Activated B cell treated with CpG ODN at 0.5 μM for 24 hours (primary cell): ENCODE results near the gene C22orf15. TPM values are rescaled to one million over a fixed set of nuclear protein-coding genes. Genes with fewer than 3 reads are reported as not detected.
A peak's percentile ranks its signal among the peaks of the same experiment; 100 is the strongest.

ENCODE experiments used
- ATAC-seq: fragments of 200-7000 bp; cut with Tn5 transposase; one replicate; pipeline ENCODE4 v1.10.0; 2021; ENCODE audit warnings: low read depth, mild to moderate bottlenecking, moderate library complexity
- CTCF ChIA-PET: fragments of 350-600 bp; sonication (Branson Sonifier 250); formaldehyde crosslinking; loops from one replicate; lab custom pipeline; 2021; ENCODE audit warnings: antibody characterized with exemption; lab: Charles Lee
- POLR2A ChIA-PET: fragments of 350-600 bp; sonication (Branson Sonifier 250); formaldehyde crosslinking; loops from one replicate; lab custom pipeline; 2021; ENCODE audit warnings: antibody characterized with exemption; lab: Charles Lee
- DNase-seq: peaks from one replicate; pipeline ENCODE4 v3.0.0; 2022
- H3K27ac Mint-ChIP-seq: one replicate; pipeline ENCODE4 v1.8.0; 2020; ENCODE audit warnings: mixed read lengths
- H3K27me3 Mint-ChIP-seq: one replicate; pipeline ENCODE4 v1.8.0; 2021; ENCODE audit warnings: mixed read lengths
- H3K36me3 Mint-ChIP-seq: one replicate; pipeline ENCODE4 v1.8.0; 2021; ENCODE audit warnings: low read depth, mixed read lengths
- H3K4me1 Mint-ChIP-seq: one replicate; pipeline ENCODE4 v1.8.0; 2021; ENCODE audit warnings: mixed read lengths
- H3K4me3 Mint-ChIP-seq: one replicate; pipeline ENCODE4 v1.8.0; 2020; ENCODE audit warnings: mild to moderate bottlenecking, mixed read lengths
- H3K9me3 Mint-ChIP-seq: one replicate; pipeline ENCODE4 v1.8.0; 2020; ENCODE audit warnings: mixed read lengths
- CTCF ChIP-seq: fragments of 200-600 bp; IDR thresholded peaks from one replicate; pipeline ENCODE4 v1.8.0; 2022; ENCODE audit warnings: antibody characterized with exemption, mild to moderate bottlenecking
- intact Hi-C: fragments of 100-400 bp; cut with micrococcal nuclease; formaldehyde crosslinking; loops from one replicate; pipeline ENCODE4 v1.15.1; 2024
- total RNA-seq: library from RNA; stranded (reverse); gene quantifications from 2 replicates; pipeline ENCODE4 v1.2.3, GENCODE V29; 2022

Gene C22orf15
- total RNA-seq, 1 donor from 2014 or later, result 0.31 TPM

GRCh38 chr22:23803001-23803819 lies 40.4 kb downstream of the C22orf15 start:
- H3K4me1 Mint-ChIP-seq, result peaks cover 92% of the 10 kb centered on the region
- peaks cover 75% of the 10 kb centered on the region for H3K36me3 Mint-ChIP-seq
- ChIA-PET CTCF (no interaction called here), POLR2A (interaction anchor here (0.8 to 5.0 kb wide), 6 partner anchors 34 to 54 kb away, joined by 4 to 46 read pairs (median 7); partner anchors contain the start of genes DERL3, SLC2A11 and ZNF70)
- H3K4me3 Mint-ChIP-seq, result peak overlapping the region; percentile 75
- ATAC-seq (no peak), DNase-seq (no peak)
- H3K27ac Mint-ChIP-seq, result peak overlapping the region; percentile 97
- no peaks in the 10 kb centered on the region for H3K27me3 Mint-ChIP-seq
- intact Hi-C loops, result no loop called here
- no peak for TF ChIP-seq CTCF
- H3K9me3 Mint-ChIP-seq, result no peaks in the 10 kb centered on the region

GRCh38 chr22:23804781-23805291 lies 42.0 kb downstream of the C22orf15 start:
- Mint-ChIP-seq H3K27ac (peak overlapping the region; percentile 80), H3K9me3 (no peaks in the 10 kb centered on the region), H3K4me3 (peak overlapping the region; percentile 48), H3K36me3 (peaks cover 72% of the 10 kb centered on the region), H3K27me3 (no peaks in the 10 kb centered on the region), H3K4me1 (peaks cover 77% of the 10 kb centered on the region)
- ATAC-seq (no peak), DNase-seq (no peak)
- CTCF ChIA-PET, result interaction anchor here (1.0 kb wide), 1 partner anchor 45 kb away, joined by 5 read pairs; no protein-coding TSS in a partner anchor
- POLR2A ChIA-PET, result interaction anchor here (0.5 to 1.8 kb wide), 5 partner anchors 17 to 87 kb away, joined by 3 to 8 read pairs (median 4); partner anchors contain the start of genes SMARCB1 and ZNF70
- intact Hi-C loops, result no loop called here
- no peak for TF ChIP-seq CTCF

GRCh38 chr22:23806837-23807236 lies 44.0 kb downstream of the C22orf15 start:
- Mint-ChIP-seq H3K36me3 (peaks cover 75% of the 10 kb centered on the region), H3K27ac (peak overlapping the region; percentile 80), H3K9me3 (no peaks in the 10 kb centered on the region), H3K27me3 (no peaks in the 10 kb centered on the region), H3K4me3 (peak overlapping the region; percentile 7), H3K4me1 (peaks cover 68% of the 10 kb centered on the region)
- ATAC-seq, result no peak
- DNase-seq, result no peak
- POLR2A ChIA-PET, result interaction anchor here (1.0 to 1.1 kb wide), 2 partner anchors 31 to 40 kb away, joined by 4 to 6 read pairs; no protein-coding TSS in a partner anchor
- CTCF ChIA-PET, result no interaction called here
- no peak for TF ChIP-seq CTCF
- intact Hi-C loops, result no loop called here

- peaks cover 19% of the 10 kb centered on the region for H3K4me1 Mint-ChIP-seq
- TF ChIP-seq CTCF, result no peak
- no peaks in the 10 kb centered on the region for H3K27me3 Mint-ChIP-seq
- peaks cover 70% of the 10 kb centered on the region for H3K36me3 Mint-ChIP-seq
- H3K9me3 Mint-ChIP-seq, result no peaks in the 10 kb centered on the region
- ChIA-PET POLR2A (interaction anchor here (1.1 kb wide), 1 partner anchor 8 kb away, joined by 5 read pairs; no protein-coding TSS in a partner anchor), CTCF (no interaction called here)
- no peak overlapping the region for H3K27ac Mint-ChIP-seq
- ATAC-seq (no peak), DNase-seq (no peak)
- intact Hi-C loops, result no loop called here
- H3K4me3 Mint-ChIP-seq, result no peak overlapping the region
These were observed 49.6 kb downstream of the C22orf15 start for GRCh38 chr22:23812378-23812777.

Other genes with a start within 250 kb of the C22orf15 start
- gene IGLL1, start 182.7 kb upstream of the C22orf15 start, total RNA-seq, result not detected in 2 replicates
- 0.64 and 1.5 TPM in 2 replicates for gene DRICH1, start 130.7 kb upstream of the C22orf15 start, total RNA-seq
- 0.42 and 0.81 TPM in 2 replicates for gene RGL4, start 72.0 kb upstream of the C22orf15 start, total RNA-seq
- 4.0 and 4.9 TPM in 2 replicates for gene ZNF70, start 11.9 kb upstream of the C22orf15 start, total RNA-seq
- gene VPREB3, start 8.6 kb upstream of the C22orf15 start, total RNA-seq, result 15.0 and 15.9 TPM in 2 replicates
- gene CHCHD10, start 5.0 kb downstream of the C22orf15 start, total RNA-seq, result 63.4 and 68.8 TPM in 2 replicates
- 3.6 TPM in 2 replicates for gene MMP11, start 9.9 kb downstream of the C22orf15 start, total RNA-seq
- 156 and 161 TPM in 2 replicates for gene SMARCB1, start 24.0 kb downstream of the C22orf15 start, total RNA-seq
- gene DERL3, start 76.0 kb downstream of the C22orf15 start, total RNA-seq, result 15.4 and 18.3 TPM in 2 replicates
- gene SLC2A11, start 94.9 kb downstream of the C22orf15 start, total RNA-seq, result 24.0 and 30.2 TPM in 2 replicates
- gene MIF, start 131.4 kb downstream of the C22orf15 start, total RNA-seq, result 308 and 349 TPM in 2 replicates
- gene GSTT2B, start 198.2 kb downstream of the C22orf15 start, total RNA-seq, result not detected in 2 replicates
- gene DDTL, start 203.9 kb downstream of the C22orf15 start, total RNA-seq, result 2.4 and 3.1 TPM in 2 replicates
- gene DDT, start 211.5 kb downstream of the C22orf15 start, total RNA-seq, result 107 and 113 TPM in 2 replicates
- not detected in 2 replicates for gene GSTT2, start 217.1 kb downstream of the C22orf15 start, total RNA-seq
- not detected in 2 replicates for gene GSTT4, start 242.5 kb downstream of the C22orf15 start, total RNA-seq
- gene CABIN1, start 248.3 kb downstream of the C22orf15 start, total RNA-seq, result 56.9 and 65.4 TPM in 2 replicates